H1 (cell line): Measurements from ENCODE around the gene F13B. TPM values are rescaled to one million over a fixed set of nuclear protein-coding genes. Genes with fewer than 3 reads are reported as not detected.
A peak's percentile ranks its signal among the peaks of the same experiment; 100 is the strongest.

Experiments
- CTCF ChIA-PET: fragments of 300-600 bp; sonication (Branson Sonifier 250); formaldehyde crosslinking; loops from one replicate; lab custom pipeline; 2021; ENCODE audit not compliant: partially characterized antibody; lab: Charles Lee
- POLR2A ChIA-PET: fragments of 300-600 bp; sonication (Branson Sonifier 250); formaldehyde crosslinking; loops from one replicate; lab custom pipeline; 2021; ENCODE audit warnings: inconsistent platforms; ENCODE audit not compliant: partially characterized antibody; lab: Charles Lee
- DNase-seq, 2 experiments: peaks; one replicate each; pipeline versions ENCODE4 v3.0.0 to v3.0.0-alpha.2; 2010 to 2022; ENCODE audit warnings: low spot score in 2 of 2, low read depth in 1 of 2, mixed read lengths in 1 of 2
- FAIRE-seq: peaks from 2 replicates; lab custom pipeline; 2011; peaks lifted over from hg19 to GRCh38; lab: Jason Lieb, UNC
- H2AFZ ChIP-seq: 2 replicates; pipeline ENCODE4 v1.8.1; 2012; ENCODE audit warnings: low read length, inconsistent platforms
- H2AK5ac ChIP-seq: 2 replicates; pipeline ENCODE4 v1.6.1; 2013; ENCODE audit warnings: low read depth, low read length
- H2BK120ac ChIP-seq: replicated peaks from 2 replicates; pipeline ENCODE3; 2013; ENCODE audit warnings: low read depth, low read length, inconsistent platforms
- H2BK12ac ChIP-seq: 2 replicates; pipeline ENCODE4 v1.6.1; 2013; ENCODE audit warnings: low read depth, low read length
- H2BK15ac ChIP-seq: 2 replicates; pipeline ENCODE4 v1.6.1; 2013; ENCODE audit warnings: low read length
- H2BK20ac ChIP-seq: 2 replicates; pipeline ENCODE4 v1.6.1; 2013; ENCODE audit warnings: low read length
- H2BK5ac ChIP-seq: 2 replicates; pipeline ENCODE4 v1.6.1; 2013; ENCODE audit warnings: low read depth, low read length
- H3K14ac ChIP-seq: 2 replicates; pipeline ENCODE4 v1.6.1; 2013; ENCODE audit warnings: inconsistent platforms; ENCODE audit not compliant: insufficient read length
- H3K18ac ChIP-seq: 2 replicates; pipeline ENCODE4 v1.6.1; 2013; ENCODE audit warnings: low read length; ENCODE audit errors: extremely low read depth
- H3K23ac ChIP-seq: 2 replicates; pipeline ENCODE4 v1.6.1; 2013; ENCODE audit warnings: inconsistent platforms; ENCODE audit not compliant: insufficient read length
- H3K23me2 ChIP-seq: 2 replicates; pipeline ENCODE4 v1.6.1; 2013; ENCODE audit warnings: low read depth, low read length
- H3K27ac ChIP-seq: 2 replicates; pipeline ENCODE4 v1.6.1; 2011; ENCODE audit warnings: low read depth, low read length, inconsistent platforms
- H3K27me3 ChIP-seq, 4 experiments: replicated peaks in 1 of 4; 1 replicate in 1 of 4; 2 replicates in 3 of 4; pipeline versions ENCODE4 v1.6.1 to v1.8.1; 2011 to 2013; ENCODE audit warnings: low read length in 3 of 4, mild to moderate bottlenecking in 3 of 4, inconsistent platforms in 2 of 4, mixed read lengths in 2 of 4, moderate library complexity in 1 of 4; ENCODE audit not compliant: control insufficient read depth in 3 of 4, insufficient read depth in 3 of 4; ENCODE audit errors: extremely low read depth in 1 of 4
- H3K36me3 ChIP-seq, 4 experiments: 2 replicates each; pipeline versions ENCODE4 v1.6.1 to v1.8.1; 2011 to 2013; ENCODE audit warnings: mild to moderate bottlenecking in 4 of 4, low read length in 3 of 4, moderate library complexity in 2 of 4, control low read depth in 1 of 4, inconsistent platforms in 1 of 4; ENCODE audit not compliant: insufficient read depth in 4 of 4, control insufficient read depth in 2 of 4
- H3K4ac ChIP-seq: replicated peaks from 2 replicates; pipeline ENCODE3; 2013; ENCODE audit warnings: low read length, low read depth, mixed read lengths, inconsistent platforms; ENCODE audit not compliant: insufficient read length
- H3K4me1 ChIP-seq, 4 experiments: replicated peaks in 1 of 4; 1 replicate in 1 of 4; 2 replicates in 3 of 4; pipeline versions ENCODE4 v1.6.1 to v1.8.1; 2011 to 2013; ENCODE audit warnings: low read length in 3 of 4, inconsistent platforms in 2 of 4, mixed read lengths in 1 of 4; ENCODE audit not compliant: insufficient read depth in 4 of 4, control insufficient read depth in 3 of 4
- H3K4me2 ChIP-seq, 2 experiments: 2 replicates each; pipeline versions ENCODE4 v1.6.1 to v1.8.1; 2011 to 2013; ENCODE audit warnings: low read depth in 2 of 2, low read length in 2 of 2, control low read depth in 1 of 2, inconsistent platforms in 1 of 2, mild to moderate bottlenecking in 1 of 2; ENCODE audit not compliant: insufficient read depth in 1 of 2
- H3K4me3 ChIP-seq, 4 experiments: fragments of 200-600, 300-600 bp in 1 of 4; sonication (generic), shearing (Covaris generic), sonication (Bioruptor Twin) in 1 of 4; 2 replicates each; pipeline versions ENCODE4 v1.5.1 to v1.8.1; 2011 to 2016; ENCODE audit warnings: low read length in 4 of 4, low read depth in 3 of 4, control low read depth in 2 of 4, inconsistent platforms in 2 of 4, mild to moderate bottlenecking in 2 of 4, mixed read lengths in 1 of 4, moderate library complexity in 1 of 4; ENCODE audit not compliant: insufficient read depth in 2 of 4; ENCODE audit errors: extremely low read depth in 1 of 4
- H3K56ac ChIP-seq: replicated peaks from 2 replicates; pipeline ENCODE3; 2013; ENCODE audit warnings: low read depth, mild to moderate bottlenecking, mixed read lengths, low read length, inconsistent platforms; ENCODE audit not compliant: insufficient read length
- H3K79me1 ChIP-seq: 2 replicates; pipeline ENCODE4 v1.6.1; 2013; ENCODE audit warnings: low read depth, low read length, control low read depth
- H3K79me2 ChIP-seq, 2 experiments: 2 replicates each; pipeline versions ENCODE4 v1.6.1 to v1.8.1; 2012 to 2013; ENCODE audit warnings: low read length in 2 of 2, mild to moderate bottlenecking in 2 of 2, inconsistent platforms in 1 of 2; ENCODE audit not compliant: insufficient read depth in 2 of 2, control insufficient read depth in 1 of 2
- H3K9ac ChIP-seq, 4 experiments: replicated peaks in 1 of 4; 1 replicate in 1 of 4; 2 replicates in 3 of 4; pipeline versions ENCODE4 v1.6.1 to v1.8.1; 2011 to 2013; ENCODE audit warnings: low read depth in 3 of 4, low read length in 3 of 4, control low read depth in 2 of 4, mild to moderate bottlenecking in 2 of 4, moderate library complexity in 2 of 4, inconsistent platforms in 1 of 4; ENCODE audit errors: extremely low read depth in 1 of 4
- H3K9me3 ChIP-seq, 2 experiments: 2 replicates each; pipeline versions ENCODE4 v1.6.1 to v1.8.1; 2012 to 2013; ENCODE audit warnings: mild to moderate bottlenecking in 2 of 2, moderate library complexity in 2 of 2, control low read depth in 1 of 2, inconsistent platforms in 1 of 2, low read depth in 1 of 2, low read length in 1 of 2, mixed read lengths in 1 of 2; ENCODE audit not compliant: insufficient read depth in 2 of 2
- H4K20me1 ChIP-seq, 2 experiments: replicated peaks in 1 of 2; 2 replicates each; pipeline versions ENCODE3 to v1.8.1; 2011 to 2013; ENCODE audit warnings: inconsistent platforms in 2 of 2, low read length in 2 of 2, mild to moderate bottlenecking in 1 of 2; ENCODE audit not compliant: insufficient read depth in 2 of 2, control insufficient read depth in 1 of 2
- H4K5ac ChIP-seq: 2 replicates; pipeline ENCODE4 v1.6.1; 2013; ENCODE audit warnings: low read length, low read depth, mixed read lengths, inconsistent platforms; ENCODE audit not compliant: insufficient read length
- H4K8ac ChIP-seq: 2 replicates; pipeline ENCODE4 v1.8.0; 2013; ENCODE audit warnings: mild to moderate bottlenecking, moderate library complexity, low read length, inconsistent platforms; ENCODE audit not compliant: insufficient read depth; ENCODE audit errors: extremely low read depth
- H4K91ac ChIP-seq: replicated peaks from 2 replicates; pipeline ENCODE3; 2013; ENCODE audit warnings: low read length, mixed read lengths, inconsistent platforms; ENCODE audit not compliant: insufficient read length
- KDM4A ChIP-seq: IDR thresholded peaks from one replicate; pipeline ENCODE4 v1.7.1; 2012; ENCODE audit warnings: low read depth, mild to moderate bottlenecking, moderate library complexity, low read length, inconsistent platforms; ENCODE audit not compliant: severe bottlenecking
- NRF1 ChIP-seq: IDR thresholded peaks from 2 replicates; pipeline ENCODE4 v1.6.1; 2011; ENCODE audit warnings: mild to moderate bottlenecking, low read depth, low read length, improper control_type of control experiment
- POLR2A ChIP-seq, 2 experiments: IDR thresholded peaks; 1 replicate in 1 of 2; 2 replicates in 1 of 2; pipeline ENCODE4 v1.6.1; 2011; ENCODE audit warnings: low read depth in 2 of 2, low read length in 2 of 2, mild to moderate bottlenecking in 2 of 2; ENCODE audit errors: control extremely low read depth in 1 of 2
- RAD21 ChIP-seq, 2 experiments: IDR thresholded peaks in 1 of 2; conservative IDR thresholded peaks in 1 of 2; 2 replicates each; pipeline ENCODE4 v1.6.1; 2011; ENCODE audit warnings: low read depth in 2 of 2, low read length in 2 of 2, improper control_type of control experiment in 1 of 2, inconsistent platforms in 1 of 2, mild to moderate bottlenecking in 1 of 2, moderate library complexity in 1 of 2
- RFX5 ChIP-seq: IDR thresholded peaks from 2 replicates; pipeline ENCODE4 v1.6.1; 2011; ENCODE audit warnings: low read depth, low read length, improper control_type of control experiment, borderline replicate concordance
- SP4 ChIP-seq: IDR thresholded peaks from 2 replicates; pipeline ENCODE4 v1.6.1; 2012; ENCODE audit warnings: low read length, inconsistent platforms
- TAF1 ChIP-seq: IDR thresholded peaks from 2 replicates; pipeline ENCODE4 v1.6.1; 2011; ENCODE audit warnings: mild to moderate bottlenecking, low read depth, low read length
- WGBS, 2 experiments: shearing (Covaris generic) in 1 of 2; methylation state at CpG; one replicate each; pipeline versions ENCODE4 v1.1.6 to v1.1.7; 2013 to 2015; ENCODE audit warnings: low lambda C conversion rate in 2 of 2, mixed read lengths in 2 of 2, inconsistent platforms in 1 of 2, low coverage in 1 of 2, missing lambda C conversion rate in 1 of 2; ENCODE audit not compliant: insufficient replicate concordance in 2 of 2, insufficient coverage in 1 of 2, insufficient read length in 1 of 2; ENCODE audit errors: extremely low coverage in 1 of 2, missing lambda C conversion rate in 1 of 2; 5-methylcytosine and 5-hydroxymethylcytosine counted together
- polyA plus RNA-seq, 7 experiments: library from polyadenylated mRNA; depleted of rRNA in 3 of 7; stranded (reverse) in 5 of 7; unstranded in 2 of 7; fragments of >200 nt in 5 of 7; fragments of 200-250 nt in 2 of 7; gene quantifications; 1 replicate in 5 of 7; 2 replicates in 1 of 7; 4 replicates in 1 of 7; pipeline versions ENCODE4 v1.2.1 to v1.2.3, GENCODE V29; 2011 to 2013; ENCODE audit warnings: missing spikeins in 2 of 7, mixed read lengths in 2 of 7
- total RNA-seq: library from RNA; stranded (reverse); fragmentation: NEBNext Ultra II Directional; extraction: Animal tissue kit (Norgen Biotek cat#: 25700); gene quantifications from 2 replicates; pipeline ENCODE4 v1.2.1, GENCODE V29; 2021

F13B gene
- total and polyA plus RNA-seq, 2 of the 8 experiments (the other 6 are each of a cell fraction or from before 2014, with no cell fraction given): not detected

- no peak for DNase-seq
- no peak overlapping the region for H3K56ac ChIP-seq
- H2BK15ac ChIP-seq: no peak overlapping the region
- H3K79me1 ChIP-seq: no peaks in the 10 kb centered on the region
- no peaks in the 10 kb centered on the region for H3K27me3 ChIP-seq
- H3K36me3 ChIP-seq: no peaks in the 10 kb centered on the region
- no peak overlapping the region for H4K8ac ChIP-seq
- ChIA-PET POLR2A (no interaction called here), CTCF (no interaction called here)
- no peak overlapping the region for H2BK5ac ChIP-seq
- no peak overlapping the region for H2BK20ac ChIP-seq
- no peak overlapping the region for H2BK12ac ChIP-seq
- no peak for FAIRE-seq
- no peaks in the 10 kb centered on the region for H4K20me1 ChIP-seq
- H3K9ac ChIP-seq: no peak overlapping the region
- no peak overlapping the region for H3K4ac ChIP-seq
- no peak overlapping the region for H2AK5ac ChIP-seq
- no peak overlapping the region for H3K14ac ChIP-seq
- no peak overlapping the region for H3K23ac ChIP-seq
- H3K4me2 ChIP-seq: no peak overlapping the region
- TF ChIP-seq RAD21 (IDR thresholded peaks at IDR 0.05 in 1 of 2, conservative IDR thresholded peaks at IDR 0.05 in 1 of 2; ENCODE audit: low read depth in 2 of 2, low read length in 2 of 2) (peak in 1 of 2 experiments; percentile 25; a peak in 1 of 4 replicates), SP4 (no peak), KDM4A (no peak), RFX5 (no peak), NRF1 (no peak), TAF1 (no peak), POLR2A (IDR thresholded peaks at IDR 0.05; ENCODE audit: control extremely low read depth in 1 of 2, low read depth in 2 of 2, low read length in 2 of 2) (no peak)
- TF ChIP-seq, all 59 proteins: peak for 1
- Histone ChIP-seq H3K79me2 (no peaks in the 10 kb centered on the region), H3K9me3 (no peaks in the 10 kb centered on the region), H3K18ac (no peak overlapping the region), H3K4me3 (no peak overlapping the region), H2AFZ (no peak overlapping the region), H3K23me2 (no peaks in the 10 kb centered on the region; the same call in 1 of the 2 replicates), H3K27ac (no peak overlapping the region), H4K5ac (no peak overlapping the region), H4K91ac (no peak overlapping the region), H3K4me1 (no peaks in the 10 kb centered on the region), H2BK120ac (no peak overlapping the region)
- 86% methylated on average over 2 of the region's 2 CpGs; no CpG with 5 or more reads in 1 of the 2 experiments for WGBS, 2 experiments
These were observed 3.8 kb downstream of the F13B start for GRCh38 chr1:197063212-197063611.
